ENCODE measurements around the gene PDCD1.

PDCD1 gene

GRCh38 chr2:241812730-241813643 is 45.7 kb downstream of the PDCD1 start:
- DNase-seq (ENCODE audit: low read depth): no peak
- no peak for TF ChIP-seq CTCF (IDR thresholded peaks at IDR 0.05; ENCODE audit: control insufficient read depth, insufficient read depth, low read depth, low read length, missing control alignments)
- H3K4me3 ChIP-seq (ENCODE audit: control insufficient read depth, low read depth, low read length): no peak overlapping the region

- DNase-seq (ENCODE audit: low read depth): no peak
- no peak for TF ChIP-seq CTCF (IDR thresholded peaks at IDR 0.05; ENCODE audit: control insufficient read depth, insufficient read depth, low read depth, low read length, missing control alignments)
- H3K4me3 ChIP-seq (ENCODE audit: control insufficient read depth, low read depth, low read length): no peak overlapping the region
Measured at GRCh38 chr2:241811952-241812729, 46.6 kb downstream of the PDCD1 start.

- no peak for TF ChIP-seq CTCF (IDR thresholded peaks at IDR 0.05; ENCODE audit: control insufficient read depth, insufficient read depth, low read depth, low read length, missing control alignments)
- DNase-seq (ENCODE audit: low read depth): no peak
- no peak overlapping the region for H3K4me3 ChIP-seq (ENCODE audit: control insufficient read depth, low read depth, low read length)
Measured at GRCh38 chr2:241811201-241811951, 47.3 kb downstream of the PDCD1 start.

- H3K4me3 ChIP-seq (ENCODE audit: control insufficient read depth, low read depth, low read length): no peak overlapping the region
- TF ChIP-seq CTCF (IDR thresholded peaks at IDR 0.05; ENCODE audit: control insufficient read depth, insufficient read depth, low read depth, low read length, missing control alignments): no peak
- no peak for DNase-seq (ENCODE audit: low read depth)
Measured at GRCh38 chr2:241810307-241811200, 48.1 kb downstream of the PDCD1 start.

- no peak for TF ChIP-seq CTCF (IDR thresholded peaks at IDR 0.05; ENCODE audit: control insufficient read depth, insufficient read depth, low read depth, low read length, missing control alignments)
- no peak overlapping the region for H3K4me3 ChIP-seq (ENCODE audit: control insufficient read depth, low read depth, low read length)
- DNase-seq (ENCODE audit: low read depth): no peak
Measured at GRCh38 chr2:241809383-241810306, 49.0 kb downstream of the PDCD1 start.

Measured in AG09309 (cell line).